H7 (cell line): ENCODE data around the gene SRGAP2B. TPM values are rescaled to one million over a fixed set of nuclear protein-coding genes. Genes with fewer than 3 reads are reported as not detected.
"Not testable (repeated sequence)": the region's sequence is repeated elsewhere in the genome, so short reads cannot be mapped to it uniquely, and the experiment has no call there.

Experiments
- DNase-seq: peaks from one replicate; pipeline ENCODE4 v3.0.0; 2012
- H3K27me3 ChIP-seq: 2 replicates; pipeline ENCODE4 v1.6.0; 2011; ENCODE audit warnings: mild to moderate bottlenecking, low read length; ENCODE audit not compliant: control insufficient read depth, insufficient read depth
- H3K36me3 ChIP-seq: replicated peaks from 2 replicates; pipeline ENCODE4 v1.5.1; 2011; ENCODE audit warnings: low read length; ENCODE audit not compliant: control insufficient read depth, insufficient read depth
- H3K4me3 ChIP-seq: 2 replicates; pipeline ENCODE4 v1.5.1; 2011; ENCODE audit warnings: low read depth, mild to moderate bottlenecking, control low read depth, low read length, moderate library complexity; ENCODE audit not compliant: insufficient read depth
- total RNA-seq: library from RNA; depleted of rRNA; stranded (reverse); fragments of >200 nt; shearing (Covaris generic); gene quantifications from 2 replicates; pipeline ENCODE4 v1.2.3, GENCODE V29; 2014

The SRGAP2B gene
- total RNA-seq, 1 experiment from 2014 or later: 34.5 TPM

GRCh38 chr1:145027251-145027650, 67.9 kb downstream of the SRGAP2B start:
- H3K27me3 ChIP-seq, H3K4me3 ChIP-seq, DNase-seq, H3K36me3 ChIP-seq: not testable (repeated sequence)

- not testable (repeated sequence) for DNase-seq
These were observed 69.8 kb downstream of the SRGAP2B start for GRCh38 chr1:145025286-145025685.

GRCh38 chr1:145022259-145022658, 72.9 kb downstream of the SRGAP2B start:
- H3K36me3 ChIP-seq, H3K4me3 ChIP-seq, H3K27me3 ChIP-seq, DNase-seq: not testable (repeated sequence)

More at GRCh38 chr1:145025286-145025685, 69.8 kb downstream of the SRGAP2B start:
- H3K36me3 ChIP-seq, H3K4me3 ChIP-seq, H3K27me3 ChIP-seq: not testable (repeated sequence)

- H3K27me3 ChIP-seq, H3K36me3 ChIP-seq, DNase-seq, H3K4me3 ChIP-seq: not testable (repeated sequence)
These were observed 73.4 kb downstream of the SRGAP2B start for GRCh38 chr1:145021749-145022148.

GRCh38 chr1:145019709-145020108, 75.4 kb downstream of the SRGAP2B start:
- H3K4me3 ChIP-seq: not testable (repeated sequence)

GRCh38 chr1:145017725-145018124, 77.4 kb downstream of the SRGAP2B start:
- DNase-seq, H3K4me3 ChIP-seq, H3K27me3 ChIP-seq, H3K36me3 ChIP-seq: not testable (repeated sequence)

More at GRCh38 chr1:145019709-145020108, 75.4 kb downstream of the SRGAP2B start:
- not testable (repeated sequence) for H3K36me3 ChIP-seq, DNase-seq, H3K27me3 ChIP-seq

GRCh38 chr1:145016492-145016862, 78.7 kb downstream of the SRGAP2B start:
- H3K27me3 ChIP-seq, H3K36me3 ChIP-seq, H3K4me3 ChIP-seq: not testable (repeated sequence)

GRCh38 chr1:145015744-145016491, 79.2 kb downstream of the SRGAP2B start:
- not testable (repeated sequence) for H3K27me3 ChIP-seq, H3K4me3 ChIP-seq, H3K36me3 ChIP-seq, DNase-seq

More at GRCh38 chr1:145016492-145016862, 78.7 kb downstream of the SRGAP2B start:
- not testable (repeated sequence) for DNase-seq

- not testable (repeated sequence) for H3K4me3 ChIP-seq, DNase-seq, H3K27me3 ChIP-seq, H3K36me3 ChIP-seq
These were observed 81.8 kb downstream of the SRGAP2B start for GRCh38 chr1:145013353-145013752.

- not testable (repeated sequence) for DNase-seq, H3K36me3 ChIP-seq, H3K27me3 ChIP-seq, H3K4me3 ChIP-seq
These were observed 83.3 kb downstream of the SRGAP2B start for GRCh38 chr1:145011811-145012210.

- not testable (repeated sequence) for H3K27me3 ChIP-seq, H3K36me3 ChIP-seq
These were observed 84.5 kb downstream of the SRGAP2B start for GRCh38 chr1:145010580-145010979.

GRCh38 chr1:145009928-145010327, 85.2 kb downstream of the SRGAP2B start:
- not testable (repeated sequence) for H3K4me3 ChIP-seq, H3K27me3 ChIP-seq, H3K36me3 ChIP-seq, DNase-seq

More at GRCh38 chr1:145010580-145010979, 84.5 kb downstream of the SRGAP2B start:
- not testable (repeated sequence) for H3K4me3 ChIP-seq, DNase-seq

- H3K36me3 ChIP-seq, DNase-seq, H3K4me3 ChIP-seq, H3K27me3 ChIP-seq: not testable (repeated sequence)
These were observed 86.7 kb downstream of the SRGAP2B start for GRCh38 chr1:145008388-145008787.

- H3K36me3 ChIP-seq, H3K27me3 ChIP-seq, H3K4me3 ChIP-seq, DNase-seq: not testable (repeated sequence)
These were observed 90.0 kb downstream of the SRGAP2B start for GRCh38 chr1:145005142-145005541.

GRCh38 chr1:145001381-145001780, 93.7 kb downstream of the SRGAP2B start:
- H3K4me3 ChIP-seq, DNase-seq, H3K27me3 ChIP-seq, H3K36me3 ChIP-seq: not testable (repeated sequence)
